HT-29 (cell line): ENCODE results near the gene SHISAL2B. TPM values are rescaled to one million over a fixed set of nuclear protein-coding genes. Genes with fewer than 3 reads are reported as not detected.
"Not testable (repeated sequence)": the region's sequence is repeated elsewhere in the genome, so short reads cannot be mapped to it uniquely, and the experiment has no call there.

Source experiments
- DNase-seq: peaks from one replicate; pipeline ENCODE4 v3.0.0-alpha.2; 2015; ENCODE audit warnings: low spot score
- total RNA-seq: library from RNA; depleted of rRNA; stranded (reverse); fragments of >200 nt; shearing (Covaris generic); gene quantifications from 2 replicates; pipeline ENCODE4 v1.2.3, GENCODE V29; 2014; rRNA removed

The SHISAL2B gene
- not detected in 2 replicates for total RNA-seq

DNA sequence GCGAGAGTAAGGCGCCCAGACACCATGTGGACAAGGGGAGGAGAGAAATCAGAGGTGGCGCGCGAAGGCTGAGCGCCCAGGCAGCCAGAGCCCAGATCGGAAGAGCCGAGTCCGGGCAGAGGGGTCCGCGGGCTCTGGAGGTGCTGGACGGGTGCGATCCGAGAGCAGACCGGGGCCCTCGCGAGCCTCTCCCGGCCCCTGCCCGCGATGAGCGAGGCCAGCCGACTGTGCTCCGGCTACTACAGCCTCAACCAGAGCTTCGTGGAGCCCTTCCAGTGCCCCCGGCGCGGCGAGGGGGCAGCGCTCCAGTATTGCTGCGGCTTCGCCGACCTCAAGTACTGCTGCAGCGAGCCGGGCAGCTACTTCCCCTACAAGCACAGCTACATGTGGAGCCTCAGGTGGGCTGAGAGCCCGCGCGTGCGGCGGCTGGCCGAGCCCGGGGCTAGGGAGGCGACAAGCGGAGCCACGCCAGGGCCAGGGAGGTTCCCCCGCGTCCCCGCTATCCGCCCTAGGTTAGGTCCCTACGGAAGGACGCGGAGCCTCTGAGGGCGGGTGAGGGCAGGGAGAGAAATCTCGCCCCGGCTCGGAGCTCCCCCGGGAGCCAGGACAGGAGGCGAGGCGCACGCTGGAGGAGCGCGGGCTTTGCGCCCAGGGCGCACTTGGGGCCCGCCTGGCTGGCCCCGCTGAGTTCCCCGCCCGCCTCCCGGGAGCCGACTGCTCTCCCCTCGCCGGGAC lies at the start of gene SHISAL2B:
TSS of gene SHISAL2B (plus strand) at position 87 of the 735 bp plus-strand sequence. CDS start at position 208, 121 bp downstream.
- DNase-seq, result no peak

DNA sequence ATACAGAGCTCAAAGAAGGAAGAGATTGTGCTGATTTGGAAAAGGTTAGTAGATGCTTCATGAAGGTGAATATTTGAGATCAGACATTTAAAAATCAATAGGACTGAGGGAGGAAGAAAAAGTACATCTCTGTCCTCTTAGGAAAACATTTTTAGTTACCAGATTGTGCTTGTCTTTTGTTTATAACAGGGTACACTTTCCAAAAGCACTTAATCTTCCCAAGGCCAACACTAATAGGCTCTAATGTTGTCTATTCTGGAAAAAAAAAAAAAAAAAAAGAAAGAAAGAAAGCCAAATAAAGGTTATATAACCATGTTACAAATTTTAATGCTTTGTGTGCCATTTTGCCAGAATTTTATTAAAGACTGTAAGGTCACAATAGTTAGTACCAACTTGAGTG lies 45.5 kb upstream of the SHISAL2B start:
- no peak for DNase-seq

DNA sequence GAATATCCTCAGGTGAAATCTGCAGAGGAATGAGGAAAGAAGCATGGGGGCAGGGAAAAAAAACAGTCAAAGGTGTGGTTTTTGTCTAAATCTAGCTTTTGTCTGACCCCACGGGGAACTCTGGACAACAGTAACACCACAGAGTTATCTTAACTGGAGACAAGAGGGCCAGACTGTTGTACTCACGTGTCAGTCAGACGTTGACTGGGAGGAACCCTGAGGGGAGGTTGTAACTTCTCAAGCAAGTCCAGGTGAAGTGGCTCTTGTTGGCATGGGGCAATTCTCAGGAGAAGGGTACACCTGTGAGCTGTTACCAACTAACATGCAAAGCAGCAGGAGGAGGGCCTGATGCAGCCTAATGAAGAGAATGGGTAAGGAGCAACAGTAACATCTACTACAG lies 44.1 kb upstream of the SHISAL2B start:
- DNase-seq, result no peak

DNA sequence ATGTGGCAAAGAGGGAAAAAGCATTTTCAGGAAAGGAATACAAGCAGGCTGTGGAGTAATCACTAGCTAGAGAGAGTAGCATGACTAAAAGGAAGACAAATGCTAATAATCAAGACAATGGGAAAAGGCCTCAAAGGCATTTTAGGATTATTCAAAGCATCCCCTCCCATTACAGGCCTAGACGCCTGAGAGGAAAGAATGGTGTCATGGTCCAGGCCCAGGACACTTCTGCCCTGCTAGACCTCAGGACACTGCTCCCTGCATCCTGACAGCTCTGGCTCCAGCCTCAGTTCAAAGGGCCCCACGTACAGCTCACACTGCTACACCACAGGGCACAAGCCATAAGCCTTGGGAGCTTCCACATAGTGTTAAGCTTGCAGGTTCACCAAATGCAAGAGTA lies 40.8 kb upstream of the SHISAL2B start:
- no peak for DNase-seq

DNA sequence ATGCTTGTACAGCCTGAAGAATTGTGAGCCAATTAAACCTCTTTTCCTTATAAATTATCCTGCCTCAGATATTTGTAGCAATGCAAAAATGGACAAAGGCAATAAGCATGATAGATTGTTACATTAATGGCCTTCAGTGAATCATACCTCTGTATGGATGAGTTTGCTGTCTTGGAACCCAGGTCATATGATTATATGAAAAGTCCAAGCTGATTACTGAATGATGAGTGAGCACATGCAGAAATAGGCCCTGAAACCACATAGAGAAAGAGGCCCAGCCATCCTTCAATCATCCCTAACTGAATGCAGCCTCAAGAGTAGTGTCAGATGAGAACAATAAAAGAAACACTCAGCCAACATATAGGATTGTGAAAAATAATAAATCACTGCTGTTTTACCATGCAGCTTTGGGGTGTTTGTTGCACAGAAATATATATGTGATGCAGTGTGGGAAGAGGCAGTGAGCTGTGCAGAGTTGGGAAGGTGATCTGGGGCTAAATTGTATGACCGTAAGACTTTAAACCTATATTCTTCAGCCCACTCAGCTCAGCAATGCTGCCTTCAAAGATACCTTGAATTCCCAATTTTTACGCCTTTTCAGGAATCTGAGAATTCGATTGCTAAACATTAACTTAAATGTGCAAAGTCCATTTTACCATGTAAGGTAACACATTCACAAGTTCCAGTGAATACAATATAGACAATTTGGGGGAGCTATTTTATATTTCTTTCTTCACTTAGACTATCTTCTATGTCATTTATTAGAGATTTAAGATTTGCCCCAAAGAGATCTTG lies 36.3 kb upstream of the SHISAL2B start:
- no peak for DNase-seq

DNA sequence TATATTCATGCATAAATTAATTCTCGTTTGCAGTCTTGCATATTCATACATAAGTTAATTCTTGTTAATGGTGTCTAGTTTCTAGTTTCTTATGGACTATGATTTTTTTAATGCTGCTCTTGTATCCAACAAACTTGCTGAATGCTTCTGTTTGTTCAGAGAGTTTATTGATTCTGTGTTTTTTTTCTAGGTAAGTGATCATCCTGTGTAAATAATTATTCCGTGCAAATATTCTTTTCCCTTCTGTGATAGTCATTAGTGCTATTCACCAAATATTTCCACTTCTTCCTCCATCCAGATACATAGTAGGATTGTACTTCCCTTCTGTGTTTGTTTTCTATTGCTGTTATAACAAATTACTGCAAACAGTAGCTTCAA lies 35.8 kb upstream of the SHISAL2B start:
- DNase-seq, result no peak

DNA sequence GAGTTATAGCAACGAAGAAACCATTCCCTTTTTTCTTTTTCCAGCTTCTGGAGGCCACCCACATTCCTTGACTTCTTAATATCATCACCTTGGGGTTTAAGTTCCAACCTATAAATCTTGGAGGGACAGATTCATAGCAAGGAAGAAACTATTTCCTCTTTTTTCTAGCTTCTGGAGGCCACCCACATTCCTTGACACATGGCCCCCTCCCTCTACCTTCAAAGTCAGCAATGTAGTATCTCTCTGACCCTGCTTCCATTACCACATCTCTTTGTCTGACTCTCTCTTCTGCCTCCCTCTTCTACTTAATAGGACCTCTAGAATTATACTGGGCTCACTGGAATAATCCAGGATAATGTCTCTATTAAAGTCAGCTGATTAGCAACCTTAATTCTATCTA lies 34.7 kb upstream of the SHISAL2B start:
- DNase-seq, result no peak

DNA sequence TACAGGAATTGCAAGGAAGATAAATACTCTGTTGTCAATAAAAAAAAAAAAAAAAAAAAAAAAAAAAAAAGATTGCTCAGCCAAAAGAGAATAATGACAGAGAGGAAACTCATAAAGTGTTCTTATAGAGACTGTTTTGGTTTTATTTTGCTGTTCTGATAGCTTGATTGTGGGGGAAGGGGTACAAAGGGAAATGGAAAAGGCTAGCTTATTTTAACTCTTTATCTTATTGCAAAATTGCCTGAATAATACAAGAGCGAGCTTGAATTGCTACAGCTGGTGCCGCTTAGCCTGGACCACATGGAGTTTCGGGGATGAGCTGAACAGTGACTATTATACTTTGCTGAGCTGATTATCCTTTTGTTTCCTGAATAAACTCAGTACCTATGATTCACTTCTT lies 31.0 kb upstream of the SHISAL2B start:
- no peak for DNase-seq

DNA sequence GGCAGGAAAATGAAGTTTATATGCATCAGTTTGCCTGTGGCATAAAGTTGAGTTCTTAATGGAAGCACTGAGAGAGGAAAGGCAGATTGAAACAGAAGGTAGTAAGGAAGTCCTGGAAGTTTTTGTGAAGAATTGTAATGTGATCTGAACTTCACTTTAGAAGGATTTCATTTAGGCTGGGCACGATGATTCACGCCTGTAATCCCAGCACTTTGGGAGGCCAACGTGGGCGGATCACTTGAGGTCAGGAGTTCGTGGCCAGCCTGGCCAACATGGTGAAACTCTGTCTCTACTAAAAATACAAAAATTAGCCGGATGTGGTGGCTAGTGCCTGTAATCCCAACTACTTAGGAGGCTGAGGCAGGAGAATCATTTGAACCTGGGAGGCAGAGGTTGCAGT lies 27.1 kb upstream of the SHISAL2B start:
- not testable (repeated sequence) for DNase-seq

DNA sequence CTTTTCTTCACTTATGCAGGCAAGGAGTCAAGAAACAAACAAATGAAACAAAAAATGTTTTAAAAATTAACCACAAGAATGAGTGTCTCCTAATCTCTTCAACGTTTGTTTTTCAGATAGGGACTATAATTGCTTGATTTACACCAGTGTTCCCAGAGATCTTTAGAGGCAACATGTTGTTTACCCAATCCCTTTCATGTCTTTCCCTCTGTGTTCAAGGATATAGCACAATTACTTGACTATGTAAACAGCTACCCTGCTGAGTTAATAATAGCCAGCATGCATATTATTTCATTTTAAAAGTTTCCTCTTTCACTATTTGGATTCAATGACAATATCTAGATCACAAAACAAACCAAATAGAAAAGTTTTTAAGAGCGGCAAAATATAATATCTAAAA lies 25.1 kb upstream of the SHISAL2B start:
- DNase-seq, result no peak

DNA sequence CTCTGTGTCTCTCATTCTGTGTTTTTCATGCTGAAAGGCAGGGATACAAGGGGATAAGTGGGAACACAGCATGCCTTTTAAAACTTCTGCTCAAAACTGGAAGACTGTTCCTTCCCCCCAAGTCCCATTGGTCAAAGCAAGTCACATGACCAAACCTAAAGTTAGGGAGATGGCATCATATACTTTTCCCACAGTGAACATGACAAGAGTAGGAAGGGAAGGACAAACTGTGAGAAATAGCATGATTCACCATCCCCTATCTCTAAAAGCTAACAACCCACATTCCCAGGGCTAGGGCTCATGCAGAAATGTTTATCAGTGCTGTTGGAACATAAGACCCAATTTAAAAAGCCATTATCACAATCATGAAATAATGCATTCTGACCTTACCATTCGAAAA lies 24.2 kb upstream of the SHISAL2B start:
- DNase-seq, result no peak

DNA sequence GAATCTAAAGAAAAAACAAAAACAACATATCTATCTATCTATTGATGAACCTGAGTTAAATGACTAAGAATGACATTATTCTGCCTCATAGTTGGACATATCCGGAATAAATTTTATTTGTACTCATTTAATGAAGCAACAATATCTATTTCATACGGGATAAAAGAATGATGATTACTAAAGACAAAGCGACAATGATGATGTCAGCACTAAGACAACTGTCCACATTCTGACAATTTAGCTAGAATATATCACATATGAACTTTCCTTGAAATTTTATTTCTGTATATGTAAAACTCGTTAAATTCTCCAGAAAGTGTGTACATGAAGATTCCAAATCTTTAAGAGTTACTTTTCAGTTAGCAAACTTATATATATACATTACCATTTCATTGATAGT lies 23.2 kb upstream of the SHISAL2B start:
- no peak for DNase-seq

DNA sequence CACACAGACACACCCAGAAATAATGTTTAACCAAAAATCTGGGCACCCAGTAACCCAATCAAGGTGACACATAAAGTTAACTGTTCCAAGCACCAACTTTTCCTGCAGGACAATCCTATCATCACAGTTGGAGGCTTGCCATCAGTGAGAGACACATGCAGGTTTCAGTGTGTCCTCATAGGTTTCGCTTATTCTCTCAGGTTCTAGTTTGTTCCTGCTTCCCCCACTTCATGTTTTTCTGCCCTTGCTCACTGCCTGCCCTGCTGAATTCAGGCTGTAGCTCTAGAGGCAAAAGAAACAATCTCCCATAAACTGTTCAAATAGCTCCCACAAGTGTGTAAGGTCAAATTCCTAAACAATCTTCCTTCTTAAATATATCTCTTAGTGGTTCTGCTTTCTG lies 20.0 kb upstream of the SHISAL2B start:
- DNase-seq, result no peak

DNA sequence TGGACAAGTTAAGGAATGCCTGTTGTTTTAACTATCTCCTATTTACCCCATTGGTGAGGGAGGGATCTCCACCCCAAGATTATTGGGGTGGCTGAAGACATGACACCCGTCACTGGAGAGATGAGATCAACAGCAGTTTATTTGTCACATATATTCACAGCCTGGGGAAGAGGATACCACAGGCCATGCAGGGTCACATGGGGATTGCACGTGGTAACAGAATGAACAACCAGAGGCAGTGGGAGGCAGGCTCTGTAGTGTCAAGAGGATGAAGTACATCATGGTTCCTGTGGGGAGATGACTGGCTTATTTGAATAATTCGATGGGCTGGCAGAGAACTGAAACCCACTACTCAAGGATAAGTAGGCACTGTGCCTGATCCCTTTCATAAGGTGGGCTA lies 18.6 kb upstream of the SHISAL2B start:
- DNase-seq, result no peak

DNA sequence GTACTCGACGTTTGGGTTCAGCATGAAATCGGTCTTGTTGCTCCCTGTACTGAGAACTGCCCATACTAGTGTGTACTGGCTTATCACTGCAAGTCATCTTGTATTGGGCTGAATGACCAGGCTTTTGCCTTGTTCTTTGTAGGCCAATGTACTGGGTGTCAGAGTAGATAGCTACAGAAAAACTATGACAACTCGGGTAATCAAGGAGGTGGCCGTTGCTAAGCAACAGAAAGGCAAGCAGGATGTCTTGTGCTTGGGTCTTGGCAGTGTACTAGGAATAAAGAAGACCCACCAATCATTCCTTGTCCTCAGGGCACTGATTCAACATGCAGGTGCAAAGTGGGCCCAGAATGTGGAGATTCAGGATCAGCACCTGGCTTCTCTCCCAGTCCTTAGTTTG lies 11.9 kb upstream of the SHISAL2B start:
- DNase-seq, result no peak

DNA sequence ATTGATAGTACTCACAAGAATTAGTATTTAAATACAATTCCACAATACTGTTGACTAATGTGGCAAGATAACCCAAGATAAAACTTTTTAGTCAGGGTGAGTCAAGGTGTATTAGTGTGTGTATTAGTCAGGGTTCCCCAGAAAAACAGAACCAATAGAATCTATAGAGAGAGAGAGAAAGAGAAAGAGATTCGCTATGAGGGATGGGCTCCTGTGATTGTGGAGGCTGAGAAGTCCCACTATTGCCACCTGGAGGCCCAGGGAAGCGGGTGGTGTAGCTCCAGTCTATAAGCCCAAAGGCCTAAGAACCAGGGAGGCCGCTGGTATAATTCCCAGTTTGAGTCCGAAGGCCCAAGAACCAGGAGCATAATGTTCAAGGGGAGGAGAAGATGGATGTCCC lies 10.0 kb upstream of the SHISAL2B start:
- DNase-seq, result peak; percentile 35

DNA sequence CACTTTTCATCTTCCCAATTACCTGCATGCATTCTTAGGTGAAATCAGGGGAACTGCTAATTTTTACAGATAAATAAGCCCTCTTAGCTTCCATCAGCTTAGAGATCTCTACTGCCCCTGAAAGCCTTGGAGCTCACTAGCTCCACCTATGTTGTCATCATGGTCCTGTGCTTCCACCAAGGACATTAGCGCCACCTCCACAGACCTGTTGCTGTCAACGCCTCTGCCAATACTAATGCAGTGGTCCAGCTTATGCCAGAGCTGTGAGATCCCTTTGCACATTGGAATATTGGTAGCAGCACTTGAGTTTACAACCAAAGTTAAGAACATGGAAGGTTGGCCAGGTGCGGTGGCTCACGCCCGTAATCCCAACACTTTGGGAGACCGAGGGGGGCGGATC lies 7.7 kb upstream of the SHISAL2B start:
- DNase-seq, result peak; percentile 11

DNA sequence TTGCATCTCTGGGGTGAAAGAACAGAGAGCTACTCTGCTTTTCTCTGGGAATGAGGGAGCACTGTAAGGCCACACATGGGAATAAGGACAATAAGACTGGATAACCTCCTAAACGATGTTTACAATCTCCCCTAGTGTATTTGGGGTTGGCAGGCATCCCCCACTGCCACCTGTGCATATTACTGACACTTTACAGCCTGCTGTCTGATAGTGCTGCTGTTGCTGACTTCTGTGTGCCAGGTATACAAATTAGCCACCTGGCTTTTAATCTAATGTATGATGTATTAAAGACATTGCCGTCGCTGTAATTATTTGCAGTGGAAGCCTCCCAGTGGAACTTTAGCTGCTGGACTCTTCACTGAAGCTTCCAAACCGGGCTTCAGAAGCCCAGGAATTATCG lies 4.4 kb upstream of the SHISAL2B start:
- no peak for DNase-seq

DNA sequence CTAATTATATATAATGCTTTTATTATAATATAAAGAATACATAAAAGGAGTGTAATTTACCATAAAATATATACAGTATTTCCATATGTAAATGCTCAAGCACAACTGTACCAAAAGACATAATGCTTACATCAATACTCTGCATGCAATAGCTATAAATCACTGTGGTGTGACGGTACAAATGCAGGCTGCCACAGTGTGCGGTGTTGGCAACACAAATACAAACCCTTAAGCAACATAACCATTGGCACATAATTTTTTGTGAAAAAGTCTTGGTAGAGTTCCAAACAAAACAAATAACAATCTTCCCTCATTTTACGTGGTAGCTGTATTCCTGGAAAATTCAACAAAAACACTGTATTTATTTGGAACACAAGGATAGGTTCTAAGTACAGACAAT lies 1.9 kb upstream of the SHISAL2B start:
- no peak for DNase-seq

DNA sequence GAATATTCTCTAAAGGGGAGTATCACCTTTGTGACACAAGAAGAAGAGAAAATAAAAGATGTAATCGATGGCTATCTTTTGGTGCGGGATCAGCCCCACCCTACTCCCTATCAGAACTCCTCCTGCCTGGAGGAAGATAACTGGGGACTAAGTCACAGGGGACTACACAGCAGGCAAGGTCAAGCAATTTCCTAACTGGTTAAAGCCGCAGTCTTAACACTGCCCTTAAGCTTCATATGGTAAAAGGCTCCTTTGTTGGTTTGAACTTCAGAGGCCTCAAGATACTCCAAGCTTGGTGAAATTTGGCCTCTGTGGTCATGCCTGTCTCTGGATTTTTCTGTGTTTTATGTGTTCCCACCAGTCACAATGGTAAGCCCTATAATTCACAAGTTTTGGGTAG lies 1.3 kb upstream of the SHISAL2B start:
- DNase-seq, result no peak

DNA sequence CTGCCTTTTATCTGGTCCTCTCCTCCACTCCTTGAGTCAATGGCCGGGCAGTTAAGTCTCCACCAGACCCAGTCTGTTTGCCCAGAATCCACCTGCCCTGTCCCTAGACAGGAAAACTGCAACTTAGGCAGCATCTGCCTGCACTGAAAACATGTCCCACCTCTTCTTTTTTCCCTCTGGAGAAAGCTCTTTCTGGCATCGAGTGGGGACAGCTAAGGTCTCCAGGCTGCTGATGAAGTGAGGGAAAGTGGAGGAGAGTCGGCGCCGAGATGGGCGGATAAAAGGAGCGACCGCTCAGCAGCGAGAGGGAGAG lies 243 bp upstream of the SHISAL2B start:
- no peak for DNase-seq

DNA sequence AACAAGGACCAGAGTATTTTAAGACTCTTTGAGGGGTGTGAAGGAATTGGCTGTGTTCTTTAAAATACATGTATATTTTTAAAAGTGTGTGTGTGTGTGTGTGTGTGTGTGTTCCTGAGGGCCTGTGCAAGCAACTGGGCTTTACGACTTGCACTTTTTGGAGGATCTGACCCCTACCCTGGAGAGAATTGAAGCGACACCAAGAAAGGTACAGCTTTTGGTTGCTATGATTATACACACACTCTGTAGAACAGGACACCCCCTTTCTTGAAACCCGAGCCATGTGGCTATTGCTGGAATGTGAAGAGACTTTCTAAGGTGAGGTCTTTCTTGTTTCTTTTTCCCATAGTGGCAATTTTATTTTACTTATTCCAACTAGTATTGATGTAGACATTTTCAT lies 988 bp downstream of the SHISAL2B start:
- DNase-seq, result no peak

DNA sequence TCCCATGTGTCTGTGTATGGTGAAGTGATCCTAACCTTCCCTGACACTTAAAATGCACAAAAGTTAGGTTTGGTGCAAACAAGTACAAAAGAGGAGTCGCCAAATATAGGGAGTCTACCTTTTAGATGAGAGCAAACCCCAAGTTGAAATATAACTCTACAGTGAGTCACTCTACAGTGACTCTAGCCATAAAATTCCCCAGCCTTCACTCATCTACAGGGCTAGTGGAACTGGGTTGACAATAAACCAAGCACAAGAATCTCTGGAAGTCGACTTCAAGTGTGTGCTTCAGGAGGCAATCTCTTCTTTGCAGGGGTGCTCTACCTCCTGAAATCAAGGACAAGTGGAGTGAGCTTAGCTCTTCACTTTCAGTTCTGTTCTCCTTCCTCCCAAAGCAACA lies 3.3 kb downstream of the SHISAL2B start:
- DNase-seq, result no peak
